OCI-LY7 (cell line): ENCODE measurements around the gene CAMK2B.

Experiments
- EZH2phosphoT487 ChIP-seq: fragments of 200-600 bp; sonication (generic); IDR thresholded peaks from 2 replicates; pipeline ENCODE4 v1.6.1; 2018; ENCODE audit warnings: low read depth, borderline replicate concordance, mild to moderate bottlenecking, mixed run types, antibody characterized with exemption, low read length, moderate library complexity, mixed read lengths
- TF ChIP-seq, protein P1 (sequence below): fragments of 200-600 bp; sonication (generic); conservative IDR thresholded peaks from 2 replicates; pipeline ENCODE4 v1.5.1; 2014; ENCODE audit warnings: mild to moderate bottlenecking, antibody characterized with exemption, low read length, moderate library complexity, mixed read lengths

DNA sequence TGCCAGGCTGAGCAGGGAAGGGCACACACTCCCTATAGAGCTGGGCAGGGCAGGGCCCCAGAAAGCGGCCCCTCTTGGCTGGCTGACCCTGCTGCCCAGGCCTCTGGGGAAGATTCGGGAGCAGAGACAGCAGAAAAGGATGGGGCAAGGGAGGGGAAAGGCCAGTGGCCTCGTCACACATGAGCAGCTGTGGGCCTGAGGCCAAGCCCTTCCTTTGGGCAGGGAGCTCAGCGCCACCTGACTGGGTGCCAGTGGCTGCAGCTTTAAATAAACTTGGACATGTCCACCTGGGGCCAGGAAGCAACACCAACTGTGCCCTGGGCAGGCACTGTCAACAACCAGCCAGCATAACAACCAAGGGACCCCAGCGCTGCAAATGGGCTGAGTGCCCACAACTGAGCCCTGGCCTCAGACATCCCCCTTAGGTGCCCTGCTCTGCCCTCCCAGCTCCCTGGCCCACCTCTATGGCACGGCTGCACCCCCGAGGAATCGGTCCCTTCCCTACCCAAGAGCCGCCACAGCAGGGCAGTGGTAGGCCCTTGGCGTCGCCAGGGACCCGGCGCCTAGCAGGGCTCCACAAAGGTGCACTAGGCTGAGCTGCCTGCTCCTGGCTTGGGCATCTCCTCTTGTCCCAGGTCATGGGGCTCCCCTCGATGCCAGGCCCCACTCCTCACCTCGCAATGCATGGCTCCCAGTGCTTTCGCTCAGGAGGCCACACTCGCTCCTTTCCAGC, 2.6 kb downstream of the CAMK2B start:
- TF ChIP-seq, protein P1, sequence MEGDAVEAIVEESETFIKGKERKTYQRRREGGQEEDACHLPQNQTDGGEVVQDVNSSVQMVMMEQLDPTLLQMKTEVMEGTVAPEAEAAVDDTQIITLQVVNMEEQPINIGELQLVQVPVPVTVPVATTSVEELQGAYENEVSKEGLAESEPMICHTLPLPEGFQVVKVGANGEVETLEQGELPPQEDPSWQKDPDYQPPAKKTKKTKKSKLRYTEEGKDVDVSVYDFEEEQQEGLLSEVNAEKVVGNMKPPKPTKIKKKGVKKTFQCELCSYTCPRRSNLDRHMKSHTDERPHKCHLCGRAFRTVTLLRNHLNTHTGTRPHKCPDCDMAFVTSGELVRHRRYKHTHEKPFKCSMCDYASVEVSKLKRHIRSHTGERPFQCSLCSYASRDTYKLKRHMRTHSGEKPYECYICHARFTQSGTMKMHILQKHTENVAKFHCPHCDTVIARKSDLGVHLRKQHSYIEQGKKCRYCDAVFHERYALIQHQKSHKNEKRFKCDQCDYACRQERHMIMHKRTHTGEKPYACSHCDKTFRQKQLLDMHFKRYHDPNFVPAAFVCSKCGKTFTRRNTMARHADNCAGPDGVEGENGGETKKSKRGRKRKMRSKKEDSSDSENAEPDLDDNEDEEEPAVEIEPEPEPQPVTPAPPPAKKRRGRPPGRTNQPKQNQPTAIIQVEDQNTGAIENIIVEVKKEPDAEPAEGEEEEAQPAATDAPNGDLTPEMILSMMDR = no peak
- TF ChIP-seq EZH2phosphoT487 = no peak
